ENCODE measurements around the gene TRIM25. TPM values are rescaled to one million over a fixed set of nuclear protein-coding genes. Genes with fewer than 3 reads are reported as not detected.

The TRIM25 gene
- total RNA-seq, 1 experiment from 2014 or later = 6.2 TPM

GRCh38 chr17:56896217-56896967, 17.5 kb downstream of the TRIM25 start:
- DNase-seq (ENCODE audit: low read depth) = no peak

- DNase-seq (ENCODE audit: low read depth) = no peak
Measured at GRCh38 chr17:56894859-56895455, 18.9 kb downstream of the TRIM25 start.

GRCh38 chr17:56893503-56893902, 20.3 kb downstream of the TRIM25 start:
- no peak for DNase-seq (ENCODE audit: low read depth)

GRCh38 chr17:56892333-56892732, 21.5 kb downstream of the TRIM25 start:
- DNase-seq (ENCODE audit: low read depth) = no peak

- no peak for DNase-seq (ENCODE audit: low read depth)
Measured at GRCh38 chr17:56891751-56892150, 22.1 kb downstream of the TRIM25 start.

- DNase-seq (ENCODE audit: low read depth) = no peak
Measured at GRCh38 chr17:56890906-56891674, 22.8 kb downstream of the TRIM25 start.

GRCh38 chr17:56890390-56890789, 23.5 kb downstream of the TRIM25 start:
- DNase-seq (ENCODE audit: low read depth) = no peak

- no peak for DNase-seq (ENCODE audit: low read depth)
Measured at GRCh38 chr17:56887552-56888467, 26.0 kb downstream of the TRIM25 start.

GRCh38 chr17:56887105-56887504, 26.7 kb downstream of the TRIM25 start:
- no peak for DNase-seq (ENCODE audit: low read depth)

- no peak for DNase-seq (ENCODE audit: low read depth)
Measured at GRCh38 chr17:56886288-56886731, 27.5 kb downstream of the TRIM25 start.

GRCh38 chr17:56885312-56885657, 28.6 kb downstream of the TRIM25 start:
- DNase-seq (ENCODE audit: low read depth) = no peak

GRCh38 chr17:56884483-56885311, 29.2 kb downstream of the TRIM25 start:
- DNase-seq (ENCODE audit: low read depth) = no peak

GRCh38 chr17:56883616-56884015, 30.2 kb downstream of the TRIM25 start:
- no peak for DNase-seq (ENCODE audit: low read depth)

- DNase-seq (ENCODE audit: low read depth) = no peak
Measured at GRCh38 chr17:56881685-56882295, 32.1 kb downstream of the TRIM25 start.

- no peak for DNase-seq (ENCODE audit: low read depth)
Measured at GRCh38 chr17:56880571-56880970, 33.3 kb downstream of the TRIM25 start.

GRCh38 chr17:56880133-56880532, 33.7 kb downstream of the TRIM25 start:
- DNase-seq (ENCODE audit: low read depth) = no peak

GRCh38 chr17:56879280-56879679, 34.6 kb downstream of the TRIM25 start:
- no peak for DNase-seq (ENCODE audit: low read depth)

GRCh38 chr17:56876766-56877179, 37.1 kb downstream of the TRIM25 start:
- DNase-seq (ENCODE audit: low read depth) = no peak

- DNase-seq (ENCODE audit: low read depth) = no peak
Measured at GRCh38 chr17:56870081-56870651, 43.7 kb downstream of the TRIM25 start.

- no peak for DNase-seq (ENCODE audit: low read depth)
Measured at GRCh38 chr17:56868716-56869115, 45.1 kb downstream of the TRIM25 start.
